Skin of body (tissue), 2 donors: ENCODE results near the gene TUBG1. TPM values are rescaled to one million over a fixed set of nuclear protein-coding genes. Genes with fewer than 3 reads are reported as not detected.
"Not testable (repeated sequence)": the region's sequence is repeated elsewhere in the genome, so short reads cannot be mapped to it uniquely, and the experiment has no call there.

Experiments used
- DNase-seq: peaks from one replicate; lab custom pipeline; 2025; lab: John Stamatoyannopoulos, UW
- total RNA-seq: library from RNA; depleted of rRNA; stranded (reverse); fragments of >200 nt; gene quantifications from one replicate; pipeline ENCODE4 v1.2.3, GENCODE V29; 2014

Gene TUBG1
- total RNA-seq, 1 donor from 2014 or later, result 12.5 TPM

GRCh38 chr17:42623271-42623670, 13.8 kb downstream of the TUBG1 start:
- DNase-seq, result no peak

GRCh38 chr17:42623732-42624596, 14.5 kb downstream of the TUBG1 start:
- no peak for DNase-seq

GRCh38 chr17:42627032-42627764, 17.7 kb downstream of the TUBG1 start:
- DNase-seq, result not testable (repeated sequence)

DNA sequence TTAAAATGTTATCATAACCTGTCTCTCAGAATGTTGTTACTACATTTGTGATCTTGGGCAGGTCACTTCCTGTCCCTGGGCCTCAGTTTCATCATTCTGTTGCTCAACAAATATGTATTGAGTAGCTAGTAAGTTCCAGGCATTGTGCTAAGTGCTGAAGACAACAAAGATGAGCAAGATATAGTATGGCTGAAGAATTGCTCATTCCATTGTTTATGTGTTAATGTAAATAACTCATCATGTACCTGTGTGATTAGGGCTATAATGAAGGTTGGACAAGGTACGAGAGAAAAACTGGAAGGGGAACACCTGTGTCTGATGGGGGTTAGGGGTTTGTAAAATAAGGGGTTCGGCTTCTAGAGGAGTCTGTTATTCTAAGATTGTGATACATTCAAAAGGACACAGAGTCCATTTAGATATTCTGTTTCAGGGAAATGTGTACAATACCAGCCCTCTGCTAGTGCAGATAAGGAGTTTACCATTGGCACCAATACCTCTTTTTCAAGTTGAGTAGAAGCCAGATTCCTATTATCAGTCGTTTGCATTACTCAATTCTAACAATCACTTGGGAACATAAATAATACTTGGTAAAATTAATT, 20.0 kb downstream of the TUBG1 start:
- no peak for DNase-seq

- DNase-seq, result no peak
Measured at GRCh38 chr17:42632949-42633444, 23.5 kb downstream of the TUBG1 start.

- DNase-seq, result no peak
Measured at GRCh38 chr17:42639525-42640113, 30.1 kb downstream of the TUBG1 start.

GRCh38 chr17:42640121-42640520, 30.6 kb downstream of the TUBG1 start:
- DNase-seq, result no peak

- no peak for DNase-seq
Measured at GRCh38 chr17:42642336-42642735, 32.9 kb downstream of the TUBG1 start.

GRCh38 chr17:42647778-42648177, 38.3 kb downstream of the TUBG1 start:
- DNase-seq, result no peak

- DNase-seq, result no peak
Measured at GRCh38 chr17:42651392-42651791, 41.9 kb downstream of the TUBG1 start.

- DNase-seq, result peak; percentile 91
Measured at GRCh38 chr17:42653179-42654124, 44.0 kb downstream of the TUBG1 start.

DNA sequence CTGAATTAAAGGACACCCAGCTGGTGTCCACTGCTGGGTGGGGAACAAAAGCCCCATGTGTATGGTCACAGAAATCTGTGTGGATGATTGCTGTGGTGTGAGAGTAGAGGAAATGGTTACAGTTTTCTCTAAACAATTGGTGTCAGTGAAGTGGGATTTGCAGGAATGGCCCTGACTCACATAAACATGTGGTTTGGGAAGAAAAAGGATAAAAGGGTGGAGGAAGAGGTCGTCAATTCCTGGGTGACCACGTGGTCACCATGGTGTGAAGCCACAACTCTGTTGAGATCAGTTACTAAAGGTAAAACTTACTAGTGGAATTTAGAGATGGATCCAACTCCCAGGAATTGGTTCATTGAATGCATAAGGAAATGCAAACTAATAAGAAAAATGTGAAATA, 46.0 kb downstream of the TUBG1 start:
- no peak for DNase-seq

DNA sequence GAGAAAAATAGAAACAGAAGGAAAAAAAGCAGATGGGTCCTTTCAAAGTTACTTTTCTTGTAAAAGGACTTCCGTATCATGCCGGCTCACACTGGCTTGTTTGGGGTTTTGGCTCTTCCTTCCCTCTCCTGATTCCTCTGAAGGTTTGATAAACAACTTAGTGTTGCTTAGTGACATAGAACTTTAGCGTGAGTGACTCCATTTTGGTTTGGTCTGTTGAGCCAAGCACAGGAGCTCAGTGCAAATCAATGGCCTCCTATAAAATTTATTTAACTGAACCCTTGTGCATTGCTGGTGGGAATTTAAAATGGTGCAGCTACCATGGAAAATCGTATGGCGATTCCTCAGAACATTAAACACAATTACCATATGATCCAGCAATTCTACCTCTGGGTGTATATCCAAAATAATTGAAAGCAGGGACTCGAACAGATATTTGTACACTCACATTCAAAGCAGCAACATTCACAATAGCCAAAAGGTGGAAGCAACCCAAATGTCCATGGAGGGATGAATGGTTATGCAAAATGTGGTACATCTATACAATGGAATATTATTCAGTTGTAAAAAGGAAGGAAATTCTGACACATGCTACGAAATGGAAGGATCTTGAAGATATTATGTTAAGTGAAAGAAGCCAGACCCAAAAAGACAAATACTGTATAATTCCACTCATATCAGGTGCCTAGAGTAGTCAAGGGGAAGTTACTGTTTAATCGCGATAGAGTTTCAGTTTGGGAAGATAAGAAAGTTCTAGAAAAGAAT, 48.5 kb downstream of the TUBG1 start:
- no peak for DNase-seq

GRCh38 chr17:42659079-42659931, 49.8 kb downstream of the TUBG1 start, which contains the start of gene TUBG2:
TUBG2 (plus strand) TSS chr17:42659284; CDS start chr17:42659504, 220 bp downstream.
- DNase-seq, result peak; percentile 76

DNA sequence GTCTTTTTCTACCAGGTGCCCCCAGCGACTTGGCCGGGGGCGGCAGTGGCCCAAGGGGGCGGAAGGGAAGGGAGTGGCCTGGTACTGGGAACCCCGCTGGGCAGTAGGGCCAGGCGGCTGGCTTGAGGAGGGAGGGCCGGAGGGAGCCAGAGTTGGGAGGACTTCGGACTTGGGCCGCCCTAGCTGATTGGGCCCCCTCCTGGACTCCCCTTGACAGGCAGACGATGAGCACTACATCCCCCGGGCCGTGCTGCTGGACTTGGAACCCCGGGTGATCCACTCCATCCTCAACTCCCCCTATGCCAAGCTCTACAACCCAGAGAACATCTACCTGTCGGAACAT, 50.4 kb downstream of the TUBG1 start:
- DNase-seq, result not testable (repeated sequence)

- no peak for DNase-seq
Measured at GRCh38 chr17:42660692-42661345, 51.3 kb downstream of the TUBG1 start.
